ENCODE results near the gene CRYBG2.

DNA sequence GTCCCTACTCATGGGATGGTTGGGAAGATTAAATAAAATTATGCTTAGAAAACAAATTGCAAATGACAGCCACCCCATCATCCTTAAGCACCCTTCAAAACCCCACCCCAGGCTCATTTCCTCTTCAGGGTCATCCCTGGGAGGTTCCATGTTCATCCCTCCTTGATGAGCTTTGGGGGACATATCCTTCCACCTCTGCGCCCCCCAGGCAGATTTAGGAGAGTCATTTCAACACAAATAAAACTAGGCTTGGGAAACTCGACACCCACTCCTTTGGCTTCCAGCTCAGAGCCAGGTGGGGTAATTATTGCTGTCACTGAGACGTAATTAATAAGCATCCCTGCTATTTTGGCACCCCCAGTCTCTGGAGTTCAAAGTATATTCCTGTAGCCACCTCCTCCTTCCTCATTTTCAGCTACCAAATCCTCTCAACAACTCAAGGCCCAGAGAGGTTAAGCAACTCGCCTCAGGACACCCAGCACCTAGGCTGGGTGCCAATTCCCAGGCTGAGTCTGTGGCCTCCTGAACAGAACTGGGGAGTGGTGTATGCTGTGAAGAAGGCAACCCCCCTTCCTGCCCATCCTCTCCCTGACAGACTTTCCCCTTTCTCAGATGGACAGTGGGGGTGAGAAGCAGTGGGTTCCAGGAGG, 595 bp downstream of the CRYBG2 start:
- TF ChIP-seq POLR2AphosphoS5 (IDR thresholded peaks at IDR 0.05) = no peak
- TF ChIP-seq, protein P1, sequence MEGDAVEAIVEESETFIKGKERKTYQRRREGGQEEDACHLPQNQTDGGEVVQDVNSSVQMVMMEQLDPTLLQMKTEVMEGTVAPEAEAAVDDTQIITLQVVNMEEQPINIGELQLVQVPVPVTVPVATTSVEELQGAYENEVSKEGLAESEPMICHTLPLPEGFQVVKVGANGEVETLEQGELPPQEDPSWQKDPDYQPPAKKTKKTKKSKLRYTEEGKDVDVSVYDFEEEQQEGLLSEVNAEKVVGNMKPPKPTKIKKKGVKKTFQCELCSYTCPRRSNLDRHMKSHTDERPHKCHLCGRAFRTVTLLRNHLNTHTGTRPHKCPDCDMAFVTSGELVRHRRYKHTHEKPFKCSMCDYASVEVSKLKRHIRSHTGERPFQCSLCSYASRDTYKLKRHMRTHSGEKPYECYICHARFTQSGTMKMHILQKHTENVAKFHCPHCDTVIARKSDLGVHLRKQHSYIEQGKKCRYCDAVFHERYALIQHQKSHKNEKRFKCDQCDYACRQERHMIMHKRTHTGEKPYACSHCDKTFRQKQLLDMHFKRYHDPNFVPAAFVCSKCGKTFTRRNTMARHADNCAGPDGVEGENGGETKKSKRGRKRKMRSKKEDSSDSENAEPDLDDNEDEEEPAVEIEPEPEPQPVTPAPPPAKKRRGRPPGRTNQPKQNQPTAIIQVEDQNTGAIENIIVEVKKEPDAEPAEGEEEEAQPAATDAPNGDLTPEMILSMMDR (IDR thresholded peaks at IDR 0.05) = no peak
